Bronchial epithelial cell (primary cell): ENCODE results near the gene ZC3HAV1. TPM values are rescaled to one million over a fixed set of nuclear protein-coding genes. Genes with fewer than 3 reads are reported as not detected.
"Not testable (repeated sequence)": the region's sequence is repeated elsewhere in the genome, so short reads cannot be mapped to it uniquely, and the experiment has no call there.

Source experiments
- DNase-seq: peaks from one replicate; pipeline ENCODE4 v3.0.0-alpha.2; 2010; ENCODE audit warnings: low read depth
- FAIRE-seq: peaks from 2 replicates; lab custom pipeline; 2011; peaks lifted over from hg19 to GRCh38; lab: Jason Lieb, UNC
- H3K27me3 ChIP-seq: 2 replicates; pipeline ENCODE4 v1.5.1; 2011; ENCODE audit warnings: low read length; ENCODE audit not compliant: control insufficient read depth, insufficient read depth
- H3K36me3 ChIP-seq: 2 replicates; pipeline ENCODE4 v1.5.1; 2011; ENCODE audit warnings: low read length; ENCODE audit not compliant: control insufficient read depth, insufficient read depth
- H3K4me3 ChIP-seq: 2 replicates; pipeline ENCODE4 v1.5.1; 2011; ENCODE audit warnings: mild to moderate bottlenecking, low read depth, low read length, control low read depth
- CTCF ChIP-seq: IDR thresholded peaks from 2 replicates; pipeline ENCODE4 v1.5.1; 2011; ENCODE audit warnings: mild to moderate bottlenecking, moderate library complexity, low read length, control low read depth, inconsistent platforms; ENCODE audit not compliant: insufficient read depth, severe bottlenecking
- total RNA-seq: library from RNA; depleted of rRNA; stranded (reverse); fragments of >200 nt; gene quantifications from 2 replicates; pipeline ENCODE4 v1.2.1, GENCODE V29; 2014

The ZC3HAV1 gene
- total RNA-seq, 1 donor from 2014 or later, result 11.3 TPM

DNA sequence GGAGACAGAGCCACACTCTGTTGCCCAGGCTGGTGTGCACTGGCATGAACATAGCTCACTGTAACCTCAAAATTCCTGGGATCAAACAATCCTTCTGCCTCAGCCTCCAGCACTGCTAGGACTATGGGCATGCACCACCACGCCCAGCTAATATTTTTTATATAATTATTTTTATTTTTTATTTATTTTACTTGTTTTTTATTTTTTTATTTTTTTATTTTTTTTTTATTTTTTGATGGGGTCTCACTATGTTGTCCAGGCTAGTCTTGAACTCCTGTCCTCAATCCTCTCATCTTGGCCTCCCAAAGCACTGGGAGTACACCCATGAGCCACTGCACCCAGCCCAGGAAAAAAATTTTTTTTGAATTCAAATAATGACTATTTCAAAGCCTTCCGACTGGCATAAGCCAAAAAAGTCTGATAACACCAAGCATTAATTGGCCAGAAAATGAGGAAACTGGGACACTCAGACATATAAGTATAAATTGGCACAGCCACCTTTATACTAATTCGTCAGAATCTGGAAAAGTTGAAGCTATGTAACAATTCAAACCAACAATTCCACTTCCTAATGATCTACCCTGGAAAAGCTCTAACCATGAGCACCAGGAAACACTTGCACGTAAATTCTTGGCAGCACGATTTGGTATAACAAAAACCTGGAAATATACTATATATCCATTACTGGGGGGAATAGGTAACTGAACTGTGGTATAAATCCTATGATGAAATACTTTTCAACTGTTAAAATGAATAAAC is 6.3 kb downstream of the ZC3HAV1 start:
- no peak for TF ChIP-seq CTCF
- Histone ChIP-seq H3K27me3 (no peaks in the 10 kb centered on the region), H3K36me3 (no peaks in the 10 kb centered on the region), H3K4me3 (no peak overlapping the region)
- DNase-seq, result no peak
- FAIRE-seq, result no peak

- not testable (repeated sequence) for H3K27me3 ChIP-seq, H3K4me3 ChIP-seq, DNase-seq, H3K36me3 ChIP-seq, FAIRE-seq
Measured at GRCh38 chr7:139101637-139102158, 7.8 kb downstream of the ZC3HAV1 start.

DNA sequence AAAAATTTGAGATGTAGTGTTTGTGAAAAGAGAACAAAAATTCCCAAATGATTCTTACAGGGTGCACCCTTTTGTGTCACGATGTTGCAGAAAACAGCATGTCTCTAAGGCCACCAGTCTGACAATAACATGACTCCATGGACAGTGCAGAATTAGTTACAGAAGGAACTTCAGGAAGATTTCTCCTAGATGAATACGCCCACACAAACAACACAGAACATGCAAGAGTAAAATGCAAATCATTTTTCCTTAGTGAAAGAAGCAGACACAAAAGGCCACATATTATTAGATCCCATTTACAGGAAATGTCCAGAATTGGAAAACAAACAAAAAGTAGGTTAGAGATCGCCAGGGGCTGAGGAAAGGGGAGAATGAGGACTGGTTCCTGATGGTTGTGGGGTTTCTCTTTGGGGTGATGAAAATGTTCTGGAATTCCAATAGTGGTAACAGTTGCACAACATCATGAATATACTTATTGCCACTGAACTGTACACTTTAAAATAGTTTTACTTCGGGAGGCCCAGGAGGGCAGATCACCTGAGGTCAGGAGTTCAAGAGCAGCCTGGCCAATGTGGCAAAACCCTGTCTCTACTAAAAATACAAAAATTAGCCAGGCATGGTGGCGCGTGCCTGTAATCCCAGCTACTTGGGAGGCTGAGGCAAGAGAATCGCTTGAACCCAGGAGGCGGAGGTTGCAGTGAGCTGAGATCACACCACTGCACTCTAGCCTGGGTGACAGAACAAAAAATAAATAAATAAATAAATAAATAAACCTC is 10.2 kb downstream of the ZC3HAV1 start:
- no peak overlapping the region for H3K4me3 ChIP-seq
- no peak for FAIRE-seq
- no peaks in the 10 kb centered on the region for H3K36me3 ChIP-seq
- no peak for DNase-seq
- TF ChIP-seq CTCF, result no peak
- H3K27me3 ChIP-seq, result no peaks in the 10 kb centered on the region

- DNase-seq (no peak), FAIRE-seq (no peak)
- H3K27me3 ChIP-seq, result no peaks in the 10 kb centered on the region
- no peak overlapping the region for H3K4me3 ChIP-seq
- H3K36me3 ChIP-seq, result no peaks in the 10 kb centered on the region
- no peak for TF ChIP-seq CTCF
Measured at GRCh38 chr7:139095194-139095659, 14.3 kb downstream of the ZC3HAV1 start.

GRCh38 chr7:139094596-139094995 is 14.9 kb downstream of the ZC3HAV1 start:
- no peaks in the 10 kb centered on the region for H3K27me3 ChIP-seq
- no peak overlapping the region for H3K4me3 ChIP-seq
- DNase-seq, result no peak
- no peak for TF ChIP-seq CTCF
- no peak for FAIRE-seq
- no peaks in the 10 kb centered on the region for H3K36me3 ChIP-seq

- FAIRE-seq (no peak), DNase-seq (no peak)
- H3K36me3 ChIP-seq, result peaks cover 2% of the 10 kb centered on the region
- no peak overlapping the region for H3K4me3 ChIP-seq
- TF ChIP-seq CTCF, result no peak
- no peaks in the 10 kb centered on the region for H3K27me3 ChIP-seq
Measured at GRCh38 chr7:139094030-139094429, 15.5 kb downstream of the ZC3HAV1 start.

DNA sequence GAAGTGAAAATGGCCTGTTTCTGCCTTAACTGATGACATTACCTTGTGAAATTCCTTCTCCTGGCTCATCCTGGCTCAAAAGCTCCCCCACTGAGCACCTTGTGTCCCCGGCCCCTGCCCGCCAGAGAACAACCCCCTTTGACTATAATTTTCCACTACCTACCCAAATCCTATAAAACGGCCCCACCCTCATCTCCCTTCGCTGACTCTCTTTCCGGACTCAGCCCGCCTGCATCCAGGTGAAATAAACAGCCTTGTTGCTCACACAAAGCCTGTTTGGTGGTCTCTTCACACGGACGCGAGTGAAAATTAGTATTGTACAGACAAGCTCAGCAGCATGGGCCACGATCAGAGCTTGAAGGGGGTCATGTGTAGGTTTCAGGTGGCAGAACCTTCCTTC is 16.0 kb downstream of the ZC3HAV1 start:
- not testable (repeated sequence) for H3K36me3 ChIP-seq, DNase-seq, FAIRE-seq, H3K27me3 ChIP-seq, H3K4me3 ChIP-seq
